ENCODE data around the gene SETD1B.

The SETD1B gene

GRCh38 chr12:121830134-121830533, 26.3 kb downstream of the SETD1B start:
- Histone ChIP-seq H3K4me1 (no peaks in the 10 kb centered on the region), H3K36me3 (peaks cover 41% of the 10 kb centered on the region), H3K4me3 (ENCODE audit: low read depth, low read length) (no peak overlapping the region), H3K9me3 (no peaks in the 10 kb centered on the region), H3K27me3 (no peaks in the 10 kb centered on the region)
- no peak for TF ChIP-seq CTCF (IDR thresholded peaks at IDR 0.05; ENCODE audit: low read depth, low read length)
- no peak for DNase-seq

- H3K4me1 ChIP-seq: no peaks in the 10 kb centered on the region
- peaks cover 40% of the 10 kb centered on the region for H3K36me3 ChIP-seq
- no peaks in the 10 kb centered on the region for H3K27me3 ChIP-seq
- TF ChIP-seq CTCF (IDR thresholded peaks at IDR 0.05; ENCODE audit: low read depth, low read length): no peak
- H3K4me3 ChIP-seq (ENCODE audit: low read depth, low read length): no peak overlapping the region
- no peak for DNase-seq
- H3K9me3 ChIP-seq: no peaks in the 10 kb centered on the region
These were observed 26.9 kb downstream of the SETD1B start for GRCh38 chr12:121830588-121831265.

- peaks cover 36% of the 10 kb centered on the region for H3K36me3 ChIP-seq
- TF ChIP-seq CTCF (IDR thresholded peaks at IDR 0.05; ENCODE audit: low read depth, low read length): no peak
- H3K9me3 ChIP-seq: no peaks in the 10 kb centered on the region
- no peak for DNase-seq
- H3K4me1 ChIP-seq: no peaks in the 10 kb centered on the region
- H3K4me3 ChIP-seq (ENCODE audit: low read depth, low read length): no peak overlapping the region
- no peaks in the 10 kb centered on the region for H3K27me3 ChIP-seq
These were observed 27.9 kb downstream of the SETD1B start for GRCh38 chr12:121831571-121832245.

GRCh38 chr12:121837680-121838079, 33.9 kb downstream of the SETD1B start:
- DNase-seq: no peak
- no peaks in the 10 kb centered on the region for H3K36me3 ChIP-seq
- TF ChIP-seq CTCF (IDR thresholded peaks at IDR 0.05; ENCODE audit: low read depth, low read length): no peak
- no peaks in the 10 kb centered on the region for H3K4me1 ChIP-seq
- H3K9me3 ChIP-seq: no peaks in the 10 kb centered on the region
- H3K4me3 ChIP-seq (ENCODE audit: low read depth, low read length): no peak overlapping the region
- H3K27me3 ChIP-seq: no peaks in the 10 kb centered on the region

GRCh38 chr12:121838126-121838525, 34.3 kb downstream of the SETD1B start:
- H3K4me1 ChIP-seq: no peaks in the 10 kb centered on the region
- DNase-seq: no peak
- H3K36me3 ChIP-seq: no peaks in the 10 kb centered on the region
- H3K27me3 ChIP-seq: no peaks in the 10 kb centered on the region
- TF ChIP-seq CTCF (IDR thresholded peaks at IDR 0.05; ENCODE audit: low read depth, low read length): no peak
- H3K4me3 ChIP-seq (ENCODE audit: low read depth, low read length): no peak overlapping the region
- H3K9me3 ChIP-seq: no peaks in the 10 kb centered on the region

Data from BE2C (cell line).